ENCODE results near the gene SEPTIN10.

DNA sequence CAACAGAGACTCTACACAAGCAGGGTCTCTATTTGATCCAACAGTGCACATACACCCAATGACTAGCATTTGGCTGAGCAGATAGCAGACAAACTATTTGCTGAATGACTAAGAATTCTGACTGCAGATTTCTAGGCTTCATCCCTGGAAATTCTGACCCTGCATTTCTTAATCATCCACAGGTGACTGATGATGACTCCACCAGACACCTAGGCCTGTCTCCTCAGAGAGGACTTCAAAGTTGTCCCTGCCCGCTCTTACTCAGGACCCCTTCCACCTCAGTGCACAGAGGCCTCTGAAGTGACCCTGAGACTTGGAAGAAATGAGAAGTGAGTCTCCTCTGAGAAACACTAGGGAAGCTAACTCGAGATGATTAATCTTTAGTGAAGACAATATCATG, 51.3 kb downstream of the SEPTIN10 start:
- TF ChIP-seq, protein P1, sequence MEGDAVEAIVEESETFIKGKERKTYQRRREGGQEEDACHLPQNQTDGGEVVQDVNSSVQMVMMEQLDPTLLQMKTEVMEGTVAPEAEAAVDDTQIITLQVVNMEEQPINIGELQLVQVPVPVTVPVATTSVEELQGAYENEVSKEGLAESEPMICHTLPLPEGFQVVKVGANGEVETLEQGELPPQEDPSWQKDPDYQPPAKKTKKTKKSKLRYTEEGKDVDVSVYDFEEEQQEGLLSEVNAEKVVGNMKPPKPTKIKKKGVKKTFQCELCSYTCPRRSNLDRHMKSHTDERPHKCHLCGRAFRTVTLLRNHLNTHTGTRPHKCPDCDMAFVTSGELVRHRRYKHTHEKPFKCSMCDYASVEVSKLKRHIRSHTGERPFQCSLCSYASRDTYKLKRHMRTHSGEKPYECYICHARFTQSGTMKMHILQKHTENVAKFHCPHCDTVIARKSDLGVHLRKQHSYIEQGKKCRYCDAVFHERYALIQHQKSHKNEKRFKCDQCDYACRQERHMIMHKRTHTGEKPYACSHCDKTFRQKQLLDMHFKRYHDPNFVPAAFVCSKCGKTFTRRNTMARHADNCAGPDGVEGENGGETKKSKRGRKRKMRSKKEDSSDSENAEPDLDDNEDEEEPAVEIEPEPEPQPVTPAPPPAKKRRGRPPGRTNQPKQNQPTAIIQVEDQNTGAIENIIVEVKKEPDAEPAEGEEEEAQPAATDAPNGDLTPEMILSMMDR (IDR thresholded peaks at IDR 0.05): no peak
- TF ChIP-seq EP300 (IDR thresholded peaks at IDR 0.05; ENCODE audit: low read depth): no peak
